Dendritic cell treated with granulocyte-macrophage colony-stimulating factor and Interleukin-4, amounts not matched to agents 40 ng/mL and 50 ng/mL, for 4 days (primary cell): Measurements from ENCODE around the gene TRIM71.

Experiments
- H3K27ac Mint-ChIP-seq: one replicate; pipeline ENCODE4 v1.8.0; 2022; ENCODE audit warnings: mild to moderate bottlenecking, mixed read lengths
- H3K27me3 Mint-ChIP-seq: one replicate; pipeline ENCODE4 v1.8.0; 2022; ENCODE audit warnings: mild to moderate bottlenecking, mixed read lengths
- H3K36me3 Mint-ChIP-seq: one replicate; pipeline ENCODE4 v1.8.0; 2022; ENCODE audit warnings: low read depth, mixed read lengths
- H3K4me1 Mint-ChIP-seq: one replicate; pipeline ENCODE4 v1.8.0; 2022; ENCODE audit warnings: low read depth, mixed read lengths
- H3K4me3 Mint-ChIP-seq: one replicate; pipeline ENCODE4 v1.8.0; 2022; ENCODE audit warnings: mild to moderate bottlenecking, moderate library complexity, mixed read lengths
- H3K9me3 Mint-ChIP-seq: one replicate; pipeline ENCODE4 v1.8.0; 2022; ENCODE audit warnings: mixed read lengths
- intact Hi-C: fragments of 100-400 bp; cut with micrococcal nuclease; formaldehyde crosslinking; loops from one replicate; pipeline ENCODE4 v1.15.0; 2022

Gene TRIM71

DNA sequence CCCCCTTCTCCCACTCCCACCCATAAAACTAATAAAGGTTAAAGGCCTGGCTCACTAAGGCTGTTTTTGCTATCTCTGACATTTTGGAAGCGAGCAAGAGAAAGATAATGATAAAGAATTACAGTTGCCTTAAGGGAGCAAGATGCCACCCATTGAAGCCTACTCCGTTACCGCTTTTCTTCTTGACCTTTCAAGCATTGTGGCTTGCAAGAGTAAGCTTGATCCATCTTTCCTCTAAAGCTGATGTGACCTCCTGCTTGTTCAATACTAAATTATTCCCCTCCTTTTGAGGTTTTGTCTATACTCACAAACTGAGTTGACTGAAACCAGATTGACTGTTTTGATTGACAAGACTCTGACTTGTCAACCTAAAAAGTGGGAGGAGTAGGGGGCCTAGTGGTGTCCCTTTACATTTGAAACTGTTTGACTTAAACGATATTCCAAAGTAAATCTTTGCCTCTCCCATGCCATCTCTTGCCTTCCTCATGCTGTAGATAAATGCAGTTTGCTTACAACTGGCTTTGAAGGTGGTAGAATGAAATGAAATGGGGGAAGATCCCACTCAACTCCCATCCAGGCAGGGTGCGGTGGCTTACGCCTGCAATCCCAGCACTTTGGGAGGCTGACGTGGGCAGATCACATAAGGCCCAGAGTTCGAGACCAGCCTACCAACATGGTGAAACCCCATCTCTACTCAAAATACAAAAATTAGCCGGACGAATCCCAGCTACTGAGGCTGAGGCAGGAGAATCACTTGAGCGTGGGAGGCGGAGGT is 8.0 kb downstream of the TRIM71 start:
- Mint-ChIP-seq H3K4me1 (peaks cover 6% of the 10 kb centered on the region), H3K9me3 (no peaks in the 10 kb centered on the region), H3K4me3 (no peak overlapping the region), H3K36me3 (no peaks in the 10 kb centered on the region), H3K27ac (no peak overlapping the region), H3K27me3 (peaks cover 8% of the 10 kb centered on the region)
- intact Hi-C loops: no loop called here

DNA sequence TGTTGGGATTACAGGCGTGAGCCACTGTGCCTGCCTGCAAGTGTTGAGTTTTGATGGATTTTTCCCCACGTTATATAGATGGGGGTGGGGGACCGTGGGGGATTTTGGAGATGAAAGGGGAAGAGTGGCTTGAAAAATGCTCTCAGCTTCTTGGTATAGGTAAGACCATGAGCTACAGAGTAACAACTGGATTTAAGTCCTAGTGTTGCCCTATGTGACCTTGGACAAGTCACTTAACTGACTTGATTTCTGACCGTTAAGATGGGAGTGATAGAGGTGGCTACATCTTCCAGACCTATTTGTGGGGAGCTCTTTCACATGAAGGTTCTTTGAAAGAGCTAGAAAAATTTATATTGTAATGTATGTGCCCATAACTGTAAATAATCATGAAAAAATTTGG is 13.3 kb downstream of the TRIM71 start:
- H3K27me3 Mint-ChIP-seq: no peaks in the 10 kb centered on the region
- H3K4me1 Mint-ChIP-seq: peaks cover 6% of the 10 kb centered on the region
- no peaks in the 10 kb centered on the region for H3K36me3 Mint-ChIP-seq
- intact Hi-C loops: no loop called here
- no peak overlapping the region for H3K27ac Mint-ChIP-seq
- no peaks in the 10 kb centered on the region for H3K9me3 Mint-ChIP-seq
- H3K4me3 Mint-ChIP-seq: no peak overlapping the region

DNA sequence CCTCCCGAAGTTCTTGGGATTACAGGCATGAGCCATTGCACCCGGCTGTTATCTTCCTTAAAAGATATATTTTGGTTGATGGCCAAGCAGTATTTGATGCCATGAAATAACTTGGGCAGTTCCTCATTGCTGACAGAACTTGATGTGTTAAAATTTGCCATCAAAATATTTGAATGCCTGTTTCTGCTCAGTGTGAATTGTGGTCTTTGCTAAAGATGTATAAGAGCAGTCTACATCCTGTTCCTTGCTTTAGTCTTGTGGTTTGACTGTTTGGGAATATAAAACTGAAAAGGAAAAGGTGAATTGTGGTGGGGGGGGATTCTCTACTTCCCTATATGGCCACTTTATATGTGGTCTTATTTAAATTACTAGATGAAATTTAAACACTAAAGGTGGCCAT is 14.0 kb downstream of the TRIM71 start:
- Mint-ChIP-seq H3K36me3 (no peaks in the 10 kb centered on the region), H3K27me3 (no peaks in the 10 kb centered on the region), H3K4me1 (peaks cover 6% of the 10 kb centered on the region), H3K4me3 (no peak overlapping the region), H3K9me3 (no peaks in the 10 kb centered on the region), H3K27ac (no peak overlapping the region)
- intact Hi-C loops: no loop called here

DNA sequence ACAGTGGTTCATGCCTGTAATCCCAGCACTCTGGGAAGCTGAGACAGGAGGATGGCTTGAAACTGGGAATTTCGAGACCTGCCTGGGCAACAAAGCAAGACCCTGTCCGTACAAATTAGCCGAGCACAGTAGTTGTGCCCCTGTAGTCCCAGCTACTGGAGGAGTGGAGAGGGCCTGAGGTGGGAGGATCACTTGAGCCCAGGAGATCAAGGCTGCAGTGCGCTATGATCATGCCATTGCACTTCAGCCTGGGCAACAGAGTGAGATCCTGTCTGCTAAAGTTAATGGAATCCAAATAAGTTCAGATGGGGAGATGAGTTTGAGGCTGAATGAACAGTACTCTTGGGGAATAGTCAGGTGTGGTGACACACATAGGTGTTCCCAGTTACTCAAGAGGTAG is 14.4 kb downstream of the TRIM71 start:
- Mint-ChIP-seq H3K36me3 (no peaks in the 10 kb centered on the region), H3K27ac (no peak overlapping the region), H3K27me3 (no peaks in the 10 kb centered on the region), H3K4me3 (no peak overlapping the region), H3K9me3 (no peaks in the 10 kb centered on the region), H3K4me1 (peaks cover 6% of the 10 kb centered on the region)
- intact Hi-C loops: no loop called here

DNA sequence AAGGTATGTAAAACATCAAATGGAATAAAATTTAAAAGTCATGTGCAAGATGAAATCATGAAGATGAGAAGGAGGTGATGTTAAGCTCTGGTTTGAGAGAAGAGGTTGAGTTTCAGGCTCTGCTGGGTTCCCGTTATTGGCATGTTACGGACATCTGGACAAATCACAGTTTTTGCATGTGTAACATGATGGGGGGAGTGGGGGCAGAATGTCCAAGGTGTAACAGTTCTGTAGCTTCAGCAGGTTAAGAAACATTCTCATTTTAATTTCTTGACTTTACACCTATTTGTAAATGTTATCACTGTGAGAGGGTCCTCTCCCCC is 17.2 kb downstream of the TRIM71 start:
- no peaks in the 10 kb centered on the region for H3K27me3 Mint-ChIP-seq

DNA sequence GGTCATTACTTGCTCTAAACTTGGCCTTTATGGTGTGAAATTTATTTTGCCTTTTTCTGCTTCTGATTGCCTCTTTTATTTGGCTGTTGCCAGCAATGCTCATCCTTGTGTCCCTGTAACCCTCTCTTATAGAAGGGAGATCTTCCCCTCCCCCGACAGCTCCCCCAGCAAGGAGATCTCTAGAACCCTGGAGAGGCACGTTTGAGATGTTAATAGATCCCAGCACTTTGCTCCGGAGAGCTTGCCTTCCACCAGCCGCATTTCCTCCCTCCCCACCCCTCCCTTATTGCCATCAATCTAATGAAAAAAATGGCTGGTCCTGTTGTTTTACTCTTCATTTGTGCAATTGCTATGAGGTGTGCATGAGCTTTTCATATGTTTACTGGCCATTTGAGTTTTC is 18.2 kb downstream of the TRIM71 start:
- Mint-ChIP-seq H3K4me3 (no peak overlapping the region), H3K4me1 (no peaks in the 10 kb centered on the region), H3K27me3 (no peaks in the 10 kb centered on the region), H3K36me3 (no peaks in the 10 kb centered on the region), H3K27ac (no peak overlapping the region), H3K9me3 (no peaks in the 10 kb centered on the region)
- intact Hi-C loops: no loop called here

More for the DNA sequence above, 17.2 kb downstream of the TRIM71 start:
- no peak overlapping the region for H3K27ac Mint-ChIP-seq
- intact Hi-C loops: no loop called here
- H3K9me3 Mint-ChIP-seq: no peaks in the 10 kb centered on the region
- no peaks in the 10 kb centered on the region for H3K36me3 Mint-ChIP-seq
- H3K4me1 Mint-ChIP-seq: no peaks in the 10 kb centered on the region
- H3K4me3 Mint-ChIP-seq: no peak overlapping the region

DNA sequence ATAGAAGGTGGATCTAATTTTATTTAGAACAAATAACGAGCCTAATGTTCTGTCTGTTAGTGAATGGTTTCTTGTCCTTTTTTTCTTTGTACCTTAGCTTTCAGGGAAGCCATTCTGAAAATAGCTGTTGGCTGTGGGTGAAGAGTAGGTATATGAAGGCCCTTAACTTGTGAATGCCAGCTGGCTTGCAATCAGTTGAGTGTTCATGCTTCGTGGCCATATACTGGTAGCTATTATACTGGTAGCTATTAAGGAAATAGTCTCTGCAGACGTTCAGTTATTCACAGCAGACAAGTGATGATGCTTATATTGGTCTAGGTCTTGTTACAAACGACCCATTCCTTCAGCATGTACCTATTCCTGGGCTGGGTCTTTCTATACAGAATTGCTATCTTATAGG is 18.8 kb downstream of the TRIM71 start:
- no peak overlapping the region for H3K4me3 Mint-ChIP-seq
- no peaks in the 10 kb centered on the region for H3K36me3 Mint-ChIP-seq
- intact Hi-C loops: no loop called here
- no peak overlapping the region for H3K27ac Mint-ChIP-seq
- no peaks in the 10 kb centered on the region for H3K27me3 Mint-ChIP-seq
- no peaks in the 10 kb centered on the region for H3K9me3 Mint-ChIP-seq
- no peaks in the 10 kb centered on the region for H3K4me1 Mint-ChIP-seq

DNA sequence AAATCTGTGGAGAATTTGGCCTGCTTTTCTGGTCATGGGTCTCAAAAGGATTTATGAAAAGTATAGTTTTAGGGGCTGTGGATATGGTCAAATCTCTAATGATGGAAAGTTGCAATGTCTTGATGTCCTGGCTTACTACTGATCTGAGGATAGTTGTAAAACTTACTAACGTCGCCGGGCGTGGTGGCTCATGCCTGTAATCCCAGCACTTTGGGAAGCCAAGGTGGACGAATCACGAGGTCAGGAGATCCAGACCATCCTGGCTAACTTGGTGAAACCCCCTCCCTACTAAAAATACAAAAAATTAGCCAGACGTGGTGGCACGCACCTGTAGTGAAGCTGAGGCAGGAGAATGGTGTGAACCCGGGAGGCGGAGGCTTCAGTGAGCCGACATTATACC is 19.6 kb downstream of the TRIM71 start:
- intact Hi-C loops: no loop called here
- Mint-ChIP-seq H3K9me3 (no peaks in the 10 kb centered on the region), H3K27me3 (no peaks in the 10 kb centered on the region), H3K36me3 (no peaks in the 10 kb centered on the region), H3K27ac (no peak overlapping the region), H3K4me3 (no peak overlapping the region), H3K4me1 (peaks cover 7% of the 10 kb centered on the region)

DNA sequence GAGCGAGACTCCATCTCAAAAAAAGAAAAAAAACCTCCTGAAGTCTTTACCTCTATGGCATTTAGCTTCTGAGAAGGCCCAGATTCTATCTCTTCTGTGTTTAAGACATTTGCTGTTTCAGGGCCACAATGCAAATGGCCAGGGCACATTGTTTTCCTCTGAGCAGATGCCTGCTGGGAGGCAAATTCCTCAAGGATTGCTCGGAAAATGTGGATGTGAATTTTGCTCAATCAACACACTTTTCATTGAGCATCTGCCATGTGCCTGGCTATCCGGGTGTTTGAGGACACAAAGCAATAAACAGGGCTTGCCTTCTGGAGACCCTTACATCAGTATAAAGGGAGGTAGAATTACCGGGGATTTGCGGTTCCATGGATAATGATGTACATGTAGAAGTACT is 20.0 kb downstream of the TRIM71 start:
- Mint-ChIP-seq H3K4me3 (no peak overlapping the region), H3K27me3 (no peaks in the 10 kb centered on the region), H3K4me1 (peaks cover 11% of the 10 kb centered on the region), H3K27ac (no peak overlapping the region), H3K9me3 (no peaks in the 10 kb centered on the region), H3K36me3 (no peaks in the 10 kb centered on the region)
- intact Hi-C loops: no loop called here

DNA sequence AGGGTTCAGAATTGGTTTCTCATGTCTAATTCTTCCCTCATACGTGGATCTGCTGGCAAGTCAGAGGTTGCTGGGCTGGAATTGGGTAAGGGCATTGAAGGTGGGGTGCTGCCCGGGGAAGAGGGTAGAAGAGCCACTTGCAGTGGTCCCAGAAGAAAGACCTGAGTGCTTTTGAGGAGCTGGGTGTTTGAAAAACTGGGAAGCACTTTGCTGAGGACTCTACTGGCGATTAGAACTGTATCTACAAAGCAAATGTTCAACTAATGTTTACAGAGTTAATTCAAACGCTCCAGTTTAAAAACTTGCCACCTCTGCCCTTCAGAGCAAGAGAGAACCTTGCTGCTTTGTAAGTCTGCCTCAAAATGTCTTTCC is 21.9 kb downstream of the TRIM71 start:
- Mint-ChIP-seq H3K27me3 (no peaks in the 10 kb centered on the region), H3K27ac (no peak overlapping the region), H3K36me3 (no peaks in the 10 kb centered on the region), H3K9me3 (no peaks in the 10 kb centered on the region), H3K4me1 (peaks cover 21% of the 10 kb centered on the region), H3K4me3 (no peak overlapping the region)
- intact Hi-C loops: no loop called here

DNA sequence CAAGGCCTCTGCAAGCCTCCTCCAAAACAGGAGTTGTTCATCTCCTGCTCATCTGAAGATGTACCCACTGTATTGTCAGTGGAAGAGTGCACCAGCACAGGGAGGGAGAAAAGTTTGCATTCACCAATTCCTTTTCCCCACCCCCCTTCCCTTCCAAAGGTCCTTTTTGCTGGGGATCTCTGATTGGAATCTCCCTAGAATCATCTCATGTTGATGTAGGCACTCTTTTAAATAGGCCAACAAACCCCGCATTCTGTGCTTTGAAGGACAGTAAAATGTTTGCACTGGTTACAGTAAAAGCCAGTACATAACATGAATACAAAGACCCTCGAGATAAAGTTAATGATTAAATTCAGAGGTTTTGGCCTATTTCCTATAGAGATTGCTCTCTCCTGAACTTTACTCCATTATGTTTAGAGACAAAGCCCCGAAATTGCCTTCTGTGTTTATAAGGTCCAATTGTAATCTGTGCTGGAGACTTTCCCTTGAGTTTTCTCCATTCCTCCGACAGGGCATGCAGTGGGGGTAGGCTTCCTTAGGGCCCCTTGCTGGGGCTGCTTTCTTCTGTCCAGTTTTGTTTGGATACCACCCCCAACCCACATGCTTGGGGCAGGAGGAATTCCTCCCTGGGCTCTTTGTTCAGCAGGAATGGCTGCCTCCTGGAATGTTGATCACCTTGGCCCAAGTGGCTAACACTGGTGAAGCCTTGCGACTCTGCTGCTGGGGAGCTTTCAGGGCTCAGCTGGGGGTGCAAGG is 22.5 kb downstream of the TRIM71 start:
- Mint-ChIP-seq H3K36me3 (no peaks in the 10 kb centered on the region), H3K27ac (no peak overlapping the region), H3K4me1 (peaks cover 21% of the 10 kb centered on the region), H3K9me3 (no peaks in the 10 kb centered on the region), H3K27me3 (no peaks in the 10 kb centered on the region), H3K4me3 (no peak overlapping the region)
- intact Hi-C loops: no loop called here

DNA sequence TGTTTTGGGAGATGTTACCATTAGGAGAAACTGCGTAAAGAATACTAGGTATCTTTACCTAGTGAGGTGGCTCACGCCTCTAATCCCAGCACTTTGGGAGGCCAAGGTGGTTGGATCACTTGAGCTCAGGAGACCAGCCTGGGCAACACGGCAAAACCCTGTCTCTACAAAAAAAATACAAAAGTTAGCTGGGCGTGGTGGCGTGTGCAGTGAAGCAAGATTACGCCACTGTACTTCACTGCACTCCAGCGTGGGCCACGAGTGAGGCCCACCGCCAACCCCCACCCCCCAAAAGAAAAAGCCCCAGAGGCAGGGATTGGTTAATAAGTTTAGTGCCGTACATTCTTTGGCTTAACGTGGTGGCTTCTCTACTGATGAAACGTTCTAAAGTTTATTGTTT is 23.5 kb downstream of the TRIM71 start:
- no peak overlapping the region for H3K4me3 Mint-ChIP-seq
- H3K36me3 Mint-ChIP-seq: no peaks in the 10 kb centered on the region
- no peak overlapping the region for H3K27ac Mint-ChIP-seq
- no peaks in the 10 kb centered on the region for H3K9me3 Mint-ChIP-seq
- intact Hi-C loops: no loop called here
- peaks cover 21% of the 10 kb centered on the region for H3K4me1 Mint-ChIP-seq
- no peaks in the 10 kb centered on the region for H3K27me3 Mint-ChIP-seq

DNA sequence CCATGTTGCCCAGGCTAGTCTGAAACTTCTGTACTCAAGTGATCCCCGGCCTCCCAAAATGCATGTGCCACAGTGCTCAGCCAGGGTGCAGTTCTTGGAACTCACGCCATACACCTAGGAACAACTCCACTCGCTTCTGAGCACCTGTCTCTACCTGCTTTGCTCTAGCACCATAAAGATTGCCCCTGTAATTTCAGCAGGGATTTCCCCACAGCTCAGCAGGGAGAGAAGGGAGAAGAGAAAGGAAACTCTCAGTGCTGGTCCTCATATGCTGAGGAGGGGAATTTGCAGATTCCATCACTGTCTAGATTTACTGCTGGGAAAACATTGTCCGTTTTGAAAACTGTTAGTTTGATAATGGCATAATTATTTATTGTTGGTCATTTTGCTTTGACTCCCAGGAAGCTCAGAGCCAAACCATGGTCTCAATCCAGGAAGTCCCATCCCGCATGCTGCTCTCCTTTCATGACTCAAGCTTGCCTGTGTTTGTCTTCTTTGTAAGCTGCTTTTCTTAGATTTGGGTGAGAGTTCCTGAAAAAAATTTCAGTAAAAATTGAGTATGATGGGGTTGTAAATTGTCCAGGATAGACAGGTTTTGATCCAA is 24.2 kb downstream of the TRIM71 start:
- Mint-ChIP-seq H3K9me3 (no peaks in the 10 kb centered on the region), H3K27me3 (no peaks in the 10 kb centered on the region), H3K4me3 (no peak overlapping the region), H3K27ac (no peak overlapping the region), H3K36me3 (no peaks in the 10 kb centered on the region), H3K4me1 (peaks cover 21% of the 10 kb centered on the region)
- intact Hi-C loops: no loop called here

DNA sequence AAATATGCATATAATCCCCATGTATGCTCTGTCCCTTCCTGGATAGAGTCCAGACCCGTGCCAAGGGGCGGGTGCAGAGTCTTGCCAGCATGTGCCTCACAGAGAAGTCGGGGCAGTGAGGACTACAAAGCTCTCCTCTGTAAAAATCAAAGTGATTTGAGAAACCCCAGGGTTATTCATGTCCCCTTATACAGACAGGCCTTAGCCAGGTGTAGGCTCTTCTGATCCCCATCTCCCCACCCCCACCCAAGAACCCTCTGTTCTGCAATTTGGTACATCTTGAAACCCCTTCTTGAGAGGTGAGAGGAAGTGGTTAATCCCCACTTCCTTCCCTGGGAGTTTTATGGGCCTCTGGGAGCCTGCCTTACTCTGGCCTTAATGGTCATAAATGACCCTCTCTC is 24.7 kb downstream of the TRIM71 start:
- H3K9me3 Mint-ChIP-seq: no peaks in the 10 kb centered on the region
- intact Hi-C loops: no loop called here
- H3K27ac Mint-ChIP-seq: no peak overlapping the region
- no peak overlapping the region for H3K4me3 Mint-ChIP-seq
- no peaks in the 10 kb centered on the region for H3K36me3 Mint-ChIP-seq
- no peaks in the 10 kb centered on the region for H3K27me3 Mint-ChIP-seq
- peaks cover 21% of the 10 kb centered on the region for H3K4me1 Mint-ChIP-seq
